ENCODE results near the gene WFIKKN1. TPM values are rescaled to one million over a fixed set of nuclear protein-coding genes. Genes with fewer than 3 reads are reported as not detected.

The WFIKKN1 gene
- total RNA-seq, 1 donor from 2014 or later = not detected

GRCh38 chr16:672851-673250 is 42.1 kb downstream of the WFIKKN1 start:
- H3K36me3 ChIP-seq (ENCODE audit: control insufficient read depth, insufficient read depth, low read length) = peaks cover 31% of the 10 kb centered on the region
- FAIRE-seq = no peak
- no peaks in the 10 kb centered on the region for H3K27me3 ChIP-seq (ENCODE audit: control insufficient read depth, insufficient read depth, low read length)

GRCh38 chr16:673399-673991 is 42.7 kb downstream of the WFIKKN1 start:
- FAIRE-seq (no peak), DNase-seq (ENCODE audit: low read depth) (no peak)
- Histone ChIP-seq H3K4me3 (ENCODE audit: low read depth, low read length) (no peak overlapping the region), H3K36me3 (ENCODE audit: control insufficient read depth, insufficient read depth, low read length) (peaks cover 32% of the 10 kb centered on the region), H3K27me3 (ENCODE audit: control insufficient read depth, insufficient read depth, low read length) (no peaks in the 10 kb centered on the region)
- no peak for TF ChIP-seq CTCF (IDR thresholded peaks at IDR 0.05; ENCODE audit: insufficient read depth, low read length, severe bottlenecking)

More at GRCh38 chr16:672851-673250, 42.1 kb downstream of the WFIKKN1 start:
- no peak for TF ChIP-seq CTCF (IDR thresholded peaks at IDR 0.05; ENCODE audit: insufficient read depth, low read length, severe bottlenecking)
- no peak for DNase-seq (ENCODE audit: low read depth)
- no peak overlapping the region for H3K4me3 ChIP-seq (ENCODE audit: low read depth, low read length)

- DNase-seq (ENCODE audit: low read depth) (no peak), FAIRE-seq (no peak)
- no peak for TF ChIP-seq CTCF (IDR thresholded peaks at IDR 0.05; ENCODE audit: insufficient read depth, low read length, severe bottlenecking)
These were observed 43.6 kb downstream of the WFIKKN1 start for GRCh38 chr16:674214-674881.

GRCh38 chr16:674968-675883 is 44.4 kb downstream of the WFIKKN1 start, which contains the start of gene RHBDL1:
RHBDL1 (plus strand) TSS chr16:675671; CDS start chr16:675791, 120 bp downstream.
- Histone ChIP-seq H3K36me3 (ENCODE audit: control insufficient read depth, insufficient read depth, low read length) (peaks cover 24% of the 10 kb centered on the region), H3K27me3 (ENCODE audit: control insufficient read depth, insufficient read depth, low read length) (no peaks in the 10 kb centered on the region), H3K4me3 (ENCODE audit: low read depth, low read length) (peak within 1 kb of the TSS; percentile 30)
- no peak for TF ChIP-seq CTCF (IDR thresholded peaks at IDR 0.05; ENCODE audit: insufficient read depth, low read length, severe bottlenecking)
- DNase-seq (ENCODE audit: low read depth) = no peak
- no peak for FAIRE-seq

More at GRCh38 chr16:674214-674881, 43.6 kb downstream of the WFIKKN1 start:
- peaks cover 31% of the 10 kb centered on the region for H3K36me3 ChIP-seq (ENCODE audit: control insufficient read depth, insufficient read depth, low read length)
- no peaks in the 10 kb centered on the region for H3K27me3 ChIP-seq (ENCODE audit: control insufficient read depth, insufficient read depth, low read length)
- no peak overlapping the region for H3K4me3 ChIP-seq (ENCODE audit: low read depth, low read length)

- FAIRE-seq = no peak
- TF ChIP-seq CTCF (IDR thresholded peaks at IDR 0.05; ENCODE audit: insufficient read depth, low read length, severe bottlenecking) = no peak
- Histone ChIP-seq H3K4me3 (ENCODE audit: low read depth, low read length) (peak overlapping the region; percentile 30), H3K27me3 (ENCODE audit: control insufficient read depth, insufficient read depth, low read length) (no peaks in the 10 kb centered on the region), H3K36me3 (ENCODE audit: control insufficient read depth, insufficient read depth, low read length) (peaks cover 19% of the 10 kb centered on the region)
- DNase-seq (ENCODE audit: low read depth) = no peak
These were observed 45.2 kb downstream of the WFIKKN1 start for GRCh38 chr16:675884-676564.

Measured in bronchial epithelial cell (primary cell).